Measurements from ENCODE around the gene GPR183.

The GPR183 gene

DNA sequence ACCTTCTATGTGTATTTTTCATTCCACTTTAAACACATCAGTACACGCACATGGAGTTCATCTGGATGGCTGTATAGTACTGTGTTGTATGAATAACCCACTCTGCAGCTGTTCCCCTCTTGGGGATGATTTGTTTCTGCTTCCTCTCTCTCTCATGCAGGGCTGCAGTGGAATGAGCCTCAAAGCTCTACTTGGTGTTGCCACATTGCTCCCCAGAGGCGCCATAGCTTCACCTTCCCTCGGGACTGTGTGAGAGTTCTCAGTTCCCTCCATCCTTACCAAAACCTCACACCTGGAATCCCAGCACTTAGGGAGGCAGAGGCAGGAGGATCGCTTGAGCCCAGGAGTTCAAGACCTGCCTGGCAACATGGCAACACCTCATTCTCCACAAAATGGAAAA lies 28.4 kb upstream of the GPR183 start:
- no peak for DNase-seq

GRCh38 chr13:99335087-99335486 lies 27.9 kb upstream of the GPR183 start:
- Histone ChIP-seq H2BK5ac (ENCODE audit: low read length) (no peak overlapping the region), H3K23ac (ENCODE audit: low read length) (no peak overlapping the region)

More for the DNA sequence above, 28.4 kb upstream of the GPR183 start:
- Histone ChIP-seq H3K79me2 (ENCODE audit: control insufficient read depth, insufficient read depth, low read length) (no peaks in the 10 kb centered on the region), H3K27ac (ENCODE audit: low read depth, low read length) (no peak overlapping the region), H3K27me3 (ENCODE audit: insufficient read depth, low read length, poor library complexity) (no peaks in the 10 kb centered on the region), H2BK5ac (ENCODE audit: low read length) (no peak overlapping the region), H3K79me1 (ENCODE audit: low read length) (no peaks in the 10 kb centered on the region), H3K4me1 (ENCODE audit: control insufficient read depth, low read depth, low read length) (no peaks in the 10 kb centered on the region), H3K18ac (ENCODE audit: low read length) (no peak overlapping the region), H3K36me3 (ENCODE audit: control insufficient read depth, insufficient read depth, low read length) (no peaks in the 10 kb centered on the region), H2BK120ac (ENCODE audit: low read depth, low read length) (no peak overlapping the region), H3K4me2 (ENCODE audit: low read length) (no peak overlapping the region), H3K23ac (ENCODE audit: low read length) (no peak overlapping the region), H3K9ac (ENCODE audit: low read length) (no peak overlapping the region), H2BK15ac (replicated peaks; ENCODE audit: low read depth) (no peak overlapping the region), H4K8ac (ENCODE audit: low read depth, low read length) (no peak overlapping the region), H3K4me3 (ENCODE audit: low read length) (no peak overlapping the region), H2AK5ac (ENCODE audit: low read length) (no peak overlapping the region), H3K4ac (ENCODE audit: low read depth, low read length) (no peak overlapping the region), H3K56ac (ENCODE audit: low read length) (no peak overlapping the region), H4K5ac (ENCODE audit: low read length) (no peak overlapping the region)
- WGBS (ENCODE audit: extremely low coverage, insufficient coverage, low lambda C conversion rate), result no CpG with 5 or more reads among the region's 4 CpGs

DNA sequence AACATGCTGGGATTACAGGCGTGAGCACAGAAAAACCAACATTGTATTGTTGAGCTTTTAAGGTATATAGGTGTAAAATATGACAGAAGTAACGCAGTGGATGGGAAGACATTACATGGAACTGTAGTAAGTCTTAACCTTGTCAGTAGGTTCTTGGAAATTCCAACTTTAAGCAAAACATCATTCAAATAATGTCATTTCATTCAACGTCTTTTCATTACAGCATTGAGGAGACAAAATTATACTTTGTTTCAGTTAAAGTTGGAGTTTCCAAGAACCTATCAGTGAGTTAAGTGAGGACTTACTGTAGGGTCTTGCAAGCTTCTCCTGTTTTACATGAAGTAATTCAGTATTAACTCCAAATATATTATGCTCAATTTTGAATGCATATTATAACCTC lies 27.0 kb upstream of the GPR183 start:
- H2BK120ac ChIP-seq (ENCODE audit: low read depth, low read length), result no peak overlapping the region
- no peaks in the 10 kb centered on the region for H3K79me2 ChIP-seq (ENCODE audit: control insufficient read depth, insufficient read depth, low read length)
- no peak overlapping the region for H3K4me3 ChIP-seq (ENCODE audit: low read length)
- no peak overlapping the region for H2BK15ac ChIP-seq (replicated peaks; ENCODE audit: low read depth)
- no peak overlapping the region for H2BK5ac ChIP-seq (ENCODE audit: low read length)
- H3K79me1 ChIP-seq (ENCODE audit: low read length), result no peaks in the 10 kb centered on the region
- no peak overlapping the region for H3K4ac ChIP-seq (ENCODE audit: low read depth, low read length)
- H3K4me1 ChIP-seq (ENCODE audit: control insufficient read depth, low read depth, low read length), result no peaks in the 10 kb centered on the region
- H3K27me3 ChIP-seq (ENCODE audit: insufficient read depth, low read length, poor library complexity), result no peaks in the 10 kb centered on the region
- no peak overlapping the region for H2AK5ac ChIP-seq (ENCODE audit: low read length)
- no peak overlapping the region for H3K23ac ChIP-seq (ENCODE audit: low read length)
- no CpG with 5 or more reads among the region's 3 CpGs for WGBS (ENCODE audit: extremely low coverage, insufficient coverage, low lambda C conversion rate)
- no peaks in the 10 kb centered on the region for H3K36me3 ChIP-seq (ENCODE audit: control insufficient read depth, insufficient read depth, low read length)
- H4K8ac ChIP-seq (ENCODE audit: low read depth, low read length), result no peak overlapping the region
- H3K27ac ChIP-seq (ENCODE audit: low read depth, low read length), result no peak overlapping the region
- H3K56ac ChIP-seq (ENCODE audit: low read length), result no peak overlapping the region
- no peak for DNase-seq
- no peak overlapping the region for H3K18ac ChIP-seq (ENCODE audit: low read length)
- H4K5ac ChIP-seq (ENCODE audit: low read length), result no peak overlapping the region
- H3K4me2 ChIP-seq (ENCODE audit: low read length), result no peak overlapping the region
- no peak overlapping the region for H3K9ac ChIP-seq (ENCODE audit: low read length)

More at GRCh38 chr13:99335087-99335486, 27.9 kb upstream of the GPR183 start:
- no peaks in the 10 kb centered on the region for H3K79me2 ChIP-seq (ENCODE audit: control insufficient read depth, insufficient read depth, low read length)
- no peak overlapping the region for H2BK120ac ChIP-seq (ENCODE audit: low read depth, low read length)
- no peak overlapping the region for H3K56ac ChIP-seq (ENCODE audit: low read length)
- no peak overlapping the region for H3K9ac ChIP-seq (ENCODE audit: low read length)
- no peak overlapping the region for H2BK15ac ChIP-seq (replicated peaks; ENCODE audit: low read depth)
- no peaks in the 10 kb centered on the region for H3K4me1 ChIP-seq (ENCODE audit: control insufficient read depth, low read depth, low read length)
- no peak overlapping the region for H3K18ac ChIP-seq (ENCODE audit: low read length)
- no peak overlapping the region for H3K4me2 ChIP-seq (ENCODE audit: low read length)
- H3K36me3 ChIP-seq (ENCODE audit: control insufficient read depth, insufficient read depth, low read length), result no peaks in the 10 kb centered on the region
- H3K79me1 ChIP-seq (ENCODE audit: low read length), result no peaks in the 10 kb centered on the region
- H4K8ac ChIP-seq (ENCODE audit: low read depth, low read length), result no peak overlapping the region
- DNase-seq, result no peak
- no peak overlapping the region for H3K4me3 ChIP-seq (ENCODE audit: low read length)
- no peak overlapping the region for H4K5ac ChIP-seq (ENCODE audit: low read length)
- H2AK5ac ChIP-seq (ENCODE audit: low read length), result no peak overlapping the region
- no peak overlapping the region for H3K27ac ChIP-seq (ENCODE audit: low read depth, low read length)
- H3K4ac ChIP-seq (ENCODE audit: low read depth, low read length), result no peak overlapping the region
- no CpG with 5 or more reads among the region's 2 CpGs for WGBS (ENCODE audit: extremely low coverage, insufficient coverage, low lambda C conversion rate)
- no peaks in the 10 kb centered on the region for H3K27me3 ChIP-seq (ENCODE audit: insufficient read depth, low read length, poor library complexity)

DNA sequence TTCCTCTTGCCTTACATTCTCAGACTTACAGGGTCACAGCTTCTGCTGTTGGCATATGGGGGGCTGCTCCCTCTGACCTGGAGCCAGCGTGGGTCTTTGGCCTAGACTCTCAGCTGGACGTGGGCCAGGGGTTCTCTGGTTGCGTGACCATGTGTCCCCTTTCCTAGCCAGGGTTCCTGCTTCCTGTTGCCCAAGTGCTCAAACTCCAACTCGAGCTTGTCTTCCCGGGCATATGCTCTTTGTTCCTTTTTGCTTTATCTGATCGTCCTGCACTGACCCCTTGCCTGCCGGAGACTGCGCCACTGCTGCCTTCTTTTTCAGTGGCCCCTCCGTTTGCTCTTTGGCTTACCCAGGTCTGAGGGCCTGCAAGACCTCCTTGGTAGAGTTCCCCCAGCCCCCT lies 25.3 kb upstream of the GPR183 start:
- no peak overlapping the region for H3K4ac ChIP-seq (ENCODE audit: low read depth, low read length)
- H3K4me2 ChIP-seq (ENCODE audit: low read length), result no peak overlapping the region
- no peak overlapping the region for H3K9ac ChIP-seq (ENCODE audit: low read length)
- no peak overlapping the region for H2BK5ac ChIP-seq (ENCODE audit: low read length)
- H4K5ac ChIP-seq (ENCODE audit: low read length), result no peak overlapping the region
- H4K8ac ChIP-seq (ENCODE audit: low read depth, low read length), result no peak overlapping the region
- no peaks in the 10 kb centered on the region for H3K79me2 ChIP-seq (ENCODE audit: control insufficient read depth, insufficient read depth, low read length)
- H3K27me3 ChIP-seq (ENCODE audit: insufficient read depth, low read length, poor library complexity), result no peaks in the 10 kb centered on the region
- no peaks in the 10 kb centered on the region for H3K4me1 ChIP-seq (ENCODE audit: control insufficient read depth, low read depth, low read length)
- H3K79me1 ChIP-seq (ENCODE audit: low read length), result no peaks in the 10 kb centered on the region
- H3K56ac ChIP-seq (ENCODE audit: low read length), result no peak overlapping the region
- H3K36me3 ChIP-seq (ENCODE audit: control insufficient read depth, insufficient read depth, low read length), result no peaks in the 10 kb centered on the region
- no peak overlapping the region for H3K4me3 ChIP-seq (ENCODE audit: low read length)
- no CpG with 5 or more reads among the region's 9 CpGs for WGBS (ENCODE audit: extremely low coverage, insufficient coverage, low lambda C conversion rate)
- H3K18ac ChIP-seq (ENCODE audit: low read length), result no peak overlapping the region
- DNase-seq, result no peak
- no peak overlapping the region for H3K23ac ChIP-seq (ENCODE audit: low read length)
- no peak overlapping the region for H3K27ac ChIP-seq (ENCODE audit: low read depth, low read length)
- H2BK15ac ChIP-seq (replicated peaks; ENCODE audit: low read depth), result no peak overlapping the region
- no peak overlapping the region for H2BK120ac ChIP-seq (ENCODE audit: low read depth, low read length)
- no peak overlapping the region for H2AK5ac ChIP-seq (ENCODE audit: low read length)

DNA sequence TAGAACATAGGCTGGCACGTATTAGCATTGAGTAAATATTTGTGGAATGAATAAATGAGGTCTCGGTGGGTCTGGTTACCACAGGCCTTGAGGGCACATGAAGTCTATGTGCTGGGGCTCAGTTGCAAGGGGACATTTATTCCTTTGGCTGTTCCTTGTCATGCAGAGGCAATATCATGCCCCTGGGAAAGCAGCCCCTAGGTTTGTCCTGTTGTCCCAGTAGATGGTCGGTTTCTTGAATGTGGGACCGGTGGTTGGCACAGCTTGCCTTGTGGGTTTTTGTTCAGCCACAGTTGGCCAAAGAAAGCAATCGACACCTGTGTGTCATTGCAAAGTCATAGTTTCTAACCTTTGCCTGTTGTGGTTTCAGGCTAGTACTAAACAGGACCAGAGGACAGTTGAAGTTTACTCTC lies 24.7 kb upstream of the GPR183 start:
- H3K79me2 ChIP-seq (ENCODE audit: control insufficient read depth, insufficient read depth, low read length), result no peaks in the 10 kb centered on the region

DNA sequence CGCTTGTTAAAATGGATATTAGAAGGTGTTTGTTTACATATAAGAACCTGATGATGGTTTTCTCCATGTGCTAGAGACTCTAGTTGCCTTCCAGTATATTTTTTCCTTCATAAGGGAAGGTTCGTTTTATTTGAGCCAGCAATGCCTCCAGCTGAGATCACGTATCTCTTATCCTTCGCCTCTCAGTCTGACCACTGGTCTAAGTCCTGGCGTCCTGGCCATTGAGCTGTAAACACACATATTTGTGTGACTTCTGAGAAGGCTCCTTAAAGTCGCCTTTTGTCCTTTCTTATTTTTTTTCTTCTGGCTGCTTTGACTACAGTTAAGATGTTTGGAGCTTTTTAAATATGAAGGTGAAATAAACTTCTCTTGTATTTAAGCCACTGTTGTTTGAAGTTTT lies 23.7 kb upstream of the GPR183 start:
- H3K4me2 ChIP-seq (ENCODE audit: low read length), result no peak overlapping the region
- H4K5ac ChIP-seq (ENCODE audit: low read length), result no peak overlapping the region
- H3K27ac ChIP-seq (ENCODE audit: low read depth, low read length), result no peak overlapping the region
- H3K27me3 ChIP-seq (ENCODE audit: insufficient read depth, low read length, poor library complexity), result no peaks in the 10 kb centered on the region
- H2AK5ac ChIP-seq (ENCODE audit: low read length), result no peak overlapping the region
- no peak overlapping the region for H3K56ac ChIP-seq (ENCODE audit: low read length)
- H3K36me3 ChIP-seq (ENCODE audit: control insufficient read depth, insufficient read depth, low read length), result no peaks in the 10 kb centered on the region
- no peak overlapping the region for H3K18ac ChIP-seq (ENCODE audit: low read length)
- no peak overlapping the region for H2BK15ac ChIP-seq (replicated peaks; ENCODE audit: low read depth)
- no peaks in the 10 kb centered on the region for H3K79me2 ChIP-seq (ENCODE audit: control insufficient read depth, insufficient read depth, low read length)
- no peak for DNase-seq
- H4K8ac ChIP-seq (ENCODE audit: low read depth, low read length), result no peak overlapping the region
- H3K79me1 ChIP-seq (ENCODE audit: low read length), result no peaks in the 10 kb centered on the region
- no peak overlapping the region for H3K23ac ChIP-seq (ENCODE audit: low read length)
- H3K4me3 ChIP-seq (ENCODE audit: low read length), result no peak overlapping the region
- no peak overlapping the region for H3K9ac ChIP-seq (ENCODE audit: low read length)
- H3K4me1 ChIP-seq (ENCODE audit: control insufficient read depth, low read depth, low read length), result no peaks in the 10 kb centered on the region
- WGBS (ENCODE audit: extremely low coverage, insufficient coverage, low lambda C conversion rate), result no CpG with 5 or more reads among the region's 6 CpGs
- H2BK5ac ChIP-seq (ENCODE audit: low read length), result no peak overlapping the region
- H2BK120ac ChIP-seq (ENCODE audit: low read depth, low read length), result no peak overlapping the region
- no peak overlapping the region for H3K4ac ChIP-seq (ENCODE audit: low read depth, low read length)

More for the DNA sequence above, 24.7 kb upstream of the GPR183 start:
- Histone ChIP-seq H3K56ac (ENCODE audit: low read length) (no peak overlapping the region), H3K4me3 (ENCODE audit: low read length) (no peak overlapping the region), H3K36me3 (ENCODE audit: control insufficient read depth, insufficient read depth, low read length) (no peaks in the 10 kb centered on the region), H2BK5ac (ENCODE audit: low read length) (no peak overlapping the region), H3K4me2 (ENCODE audit: low read length) (no peak overlapping the region), H3K79me1 (ENCODE audit: low read length) (no peaks in the 10 kb centered on the region), H2BK120ac (ENCODE audit: low read depth, low read length) (no peak overlapping the region), H3K27ac (ENCODE audit: low read depth, low read length) (no peak overlapping the region), H2BK15ac (replicated peaks; ENCODE audit: low read depth) (no peak overlapping the region), H3K4ac (ENCODE audit: low read depth, low read length) (no peak overlapping the region), H3K23ac (ENCODE audit: low read length) (no peak overlapping the region), H4K8ac (ENCODE audit: low read depth, low read length) (no peak overlapping the region), H4K5ac (ENCODE audit: low read length) (no peak overlapping the region), H3K4me1 (ENCODE audit: control insufficient read depth, low read depth, low read length) (no peaks in the 10 kb centered on the region), H3K27me3 (ENCODE audit: insufficient read depth, low read length, poor library complexity) (no peaks in the 10 kb centered on the region), H3K18ac (ENCODE audit: low read length) (no peak overlapping the region), H3K9ac (ENCODE audit: low read length) (no peak overlapping the region), H2AK5ac (ENCODE audit: low read length) (no peak overlapping the region)
- WGBS (ENCODE audit: extremely low coverage, insufficient coverage, low lambda C conversion rate), result no CpG with 5 or more reads among the region's 5 CpGs
- no peak for DNase-seq

Measured in mesendoderm (in vitro differentiated cells).